ENCODE measurements around the gene CFB.
"Not testable (repeated sequence)": the region's sequence is repeated elsewhere in the genome, so short reads cannot be mapped to it uniquely, and the experiment has no call there.

Gene CFB

GRCh38 chr6:31972709-31973350, 26.9 kb downstream of the CFB start:
- Histone ChIP-seq H2AFZ (ENCODE audit: low read length) (0 out of 2 replicates have a peak overlapping the region, but pooled peaks have one; percentile 29), H3K9ac (ENCODE audit: low read length) (peak overlapping the region; percentile 87), H4K20me1 (ENCODE audit: insufficient read depth, low read length) (no peaks in the 10 kb centered on the region), H3K9me3 (ENCODE audit: low read length) (no peaks in the 10 kb centered on the region), H3F3A (ENCODE audit: insufficient read depth, low read length) (0 out of 2 replicates have a peak, but pooled peaks cover 5% of the 10 kb centered on the region), H3K27me3 (ENCODE audit: insufficient read depth, low read length) (no peaks in the 10 kb centered on the region), H3K4me2 (ENCODE audit: low read length) (peak overlapping the region; percentile 98), H3K4me1 (ENCODE audit: insufficient read depth, low read length, severe bottlenecking) (peaks cover 34% of the 10 kb centered on the region), H3K4me3 (ENCODE audit: low read depth, low read length, poor library complexity, severe bottlenecking) (peak overlapping the region; percentile 82), H3K36me3 (ENCODE audit: insufficient read depth, low read length) (peaks cover 28% of the 10 kb centered on the region), H3K27ac (ENCODE audit: low read depth, low read length, poor library complexity, severe bottlenecking) (peak overlapping the region; percentile 63), H3K9me2 (ENCODE audit: low read depth, low read length) (no peaks in the 10 kb centered on the region), H3K79me2 (ENCODE audit: insufficient read depth, low read length) (no peaks in the 10 kb centered on the region)
- no peak for TF ChIP-seq EZH2 (IDR thresholded peaks at IDR 0.05; ENCODE audit: borderline replicate concordance, low read length)
- TF ChIP-seq CTCF (IDR thresholded peaks at IDR 0.05; ENCODE audit: low read length) = no peak

GRCh38 chr6:31976065-31976464, 30.2 kb downstream of the CFB start:
- not testable (repeated sequence) for H2AFZ ChIP-seq (ENCODE audit: low read length); H3K36me3 ChIP-seq (ENCODE audit: insufficient read depth, low read length); H3K9ac ChIP-seq (ENCODE audit: low read length); H3K9me3 ChIP-seq (ENCODE audit: low read length); H3K9me2 ChIP-seq (ENCODE audit: low read depth, low read length); H3F3A ChIP-seq (ENCODE audit: insufficient read depth, low read length); H3K4me3 ChIP-seq (ENCODE audit: low read depth, low read length, poor library complexity, severe bottlenecking); H3K27me3 ChIP-seq (ENCODE audit: insufficient read depth, low read length); H3K4me2 ChIP-seq (ENCODE audit: low read length); H4K20me1 ChIP-seq (ENCODE audit: insufficient read depth, low read length); H3K79me2 ChIP-seq (ENCODE audit: insufficient read depth, low read length); H3K27ac ChIP-seq (ENCODE audit: low read depth, low read length, poor library complexity, severe bottlenecking)
- peaks cover 18% of the 10 kb centered on the region for H3K4me1 ChIP-seq (ENCODE audit: insufficient read depth, low read length, severe bottlenecking)

DNA sequence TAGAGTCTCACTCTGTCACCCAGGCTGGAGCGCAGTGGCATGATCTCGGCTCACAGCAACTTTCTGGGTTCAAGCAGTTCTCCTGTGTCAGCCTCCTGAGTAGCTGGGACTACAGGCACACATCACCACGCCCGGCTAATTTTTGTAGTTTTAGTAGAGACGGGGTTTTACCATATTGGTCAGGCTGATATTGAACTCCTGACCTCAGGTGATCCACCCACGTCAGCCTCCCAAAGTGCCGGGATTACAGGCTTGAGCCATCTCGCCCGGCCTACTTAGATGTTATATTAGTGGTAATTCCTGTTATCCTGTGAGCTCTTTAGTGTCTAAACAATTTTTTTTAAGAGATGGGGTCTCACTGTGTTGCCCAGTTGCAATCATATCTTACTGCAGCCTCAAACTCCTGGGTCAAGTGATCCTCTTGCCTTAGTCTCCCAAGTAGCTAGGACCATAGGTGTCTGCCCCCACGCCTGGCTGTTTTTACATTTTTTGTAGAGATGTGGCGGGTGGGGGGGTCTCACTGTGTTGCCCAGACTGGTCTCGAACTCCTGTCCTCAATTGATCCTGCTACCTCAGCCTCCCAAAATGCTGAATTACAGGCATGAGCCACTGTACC, 32.0 kb downstream of the CFB start:
- Histone ChIP-seq H3K27me3 (ENCODE audit: insufficient read depth, low read length) (no peaks in the 10 kb centered on the region), H3K4me1 (ENCODE audit: insufficient read depth, low read length, severe bottlenecking) (peaks cover 7% of the 10 kb centered on the region), H4K20me1 (ENCODE audit: insufficient read depth, low read length) (no peaks in the 10 kb centered on the region), H3K27ac (ENCODE audit: low read depth, low read length, poor library complexity, severe bottlenecking) (no peak overlapping the region), H3K9me2 (ENCODE audit: low read depth, low read length) (no peaks in the 10 kb centered on the region), H2AFZ (ENCODE audit: low read length) (no peak overlapping the region), H3K9ac (ENCODE audit: low read length) (no peak overlapping the region), H3K4me2 (ENCODE audit: low read length) (no peak overlapping the region), H3K4me3 (ENCODE audit: low read depth, low read length, poor library complexity, severe bottlenecking) (no peak overlapping the region), H3K9me3 (ENCODE audit: low read length) (no peaks in the 10 kb centered on the region), H3K36me3 (ENCODE audit: insufficient read depth, low read length) (no peaks in the 10 kb centered on the region), H3K79me2 (ENCODE audit: insufficient read depth, low read length) (no peaks in the 10 kb centered on the region), H3F3A (ENCODE audit: insufficient read depth, low read length) (0 out of 2 replicates have a peak, but pooled peaks cover 5% of the 10 kb centered on the region)
- TF ChIP-seq CTCF (IDR thresholded peaks at IDR 0.05; ENCODE audit: low read length) = no peak
- TF ChIP-seq EZH2 (IDR thresholded peaks at IDR 0.05; ENCODE audit: borderline replicate concordance, low read length) = no peak
